ENCODE results near the gene ARID4B. TPM values are rescaled to one million over a fixed set of nuclear protein-coding genes. Genes with fewer than 3 reads are reported as not detected.

The ARID4B gene
- total RNA-seq, 2 donors from 2014 or later = 32.4 to 50.2 TPM

- DNase-seq (ENCODE audit: low spot score) = no peak
- Histone ChIP-seq H3K27me3 (replicated peaks; ENCODE audit: insufficient read depth) (no peaks in the 10 kb centered on the region), H3K36me3 (peaks cover 45% of the 10 kb centered on the region), H3K4me1 (ENCODE audit: control insufficient read depth in 1 of 2, low read depth in 2 of 2) (no peaks in the 10 kb centered on the region), H3K9me3 (no peaks in the 10 kb centered on the region), H3K27ac (no peak overlapping the region), H3K4me3 (no peak overlapping the region)
- ATAC-seq (ENCODE audit: insufficient number of reproducible peaks, low FRiP score, low read depth) = no peak
- TF ChIP-seq, protein P1, sequence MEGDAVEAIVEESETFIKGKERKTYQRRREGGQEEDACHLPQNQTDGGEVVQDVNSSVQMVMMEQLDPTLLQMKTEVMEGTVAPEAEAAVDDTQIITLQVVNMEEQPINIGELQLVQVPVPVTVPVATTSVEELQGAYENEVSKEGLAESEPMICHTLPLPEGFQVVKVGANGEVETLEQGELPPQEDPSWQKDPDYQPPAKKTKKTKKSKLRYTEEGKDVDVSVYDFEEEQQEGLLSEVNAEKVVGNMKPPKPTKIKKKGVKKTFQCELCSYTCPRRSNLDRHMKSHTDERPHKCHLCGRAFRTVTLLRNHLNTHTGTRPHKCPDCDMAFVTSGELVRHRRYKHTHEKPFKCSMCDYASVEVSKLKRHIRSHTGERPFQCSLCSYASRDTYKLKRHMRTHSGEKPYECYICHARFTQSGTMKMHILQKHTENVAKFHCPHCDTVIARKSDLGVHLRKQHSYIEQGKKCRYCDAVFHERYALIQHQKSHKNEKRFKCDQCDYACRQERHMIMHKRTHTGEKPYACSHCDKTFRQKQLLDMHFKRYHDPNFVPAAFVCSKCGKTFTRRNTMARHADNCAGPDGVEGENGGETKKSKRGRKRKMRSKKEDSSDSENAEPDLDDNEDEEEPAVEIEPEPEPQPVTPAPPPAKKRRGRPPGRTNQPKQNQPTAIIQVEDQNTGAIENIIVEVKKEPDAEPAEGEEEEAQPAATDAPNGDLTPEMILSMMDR (IDR thresholded peaks at IDR 0.05) = no peak
Observed at GRCh38 chr1:235139315-235139714, 188.7 kb downstream of the ARID4B start.

GRCh38 chr1:235138821-235139220 is 189.2 kb downstream of the ARID4B start:
- no peak overlapping the region for H3K4me3 ChIP-seq
- no peak for DNase-seq (ENCODE audit: low spot score)
- H3K36me3 ChIP-seq = peaks cover 45% of the 10 kb centered on the region
- H3K4me1 ChIP-seq (ENCODE audit: control insufficient read depth in 1 of 2, low read depth in 2 of 2) = no peaks in the 10 kb centered on the region
- no peaks in the 10 kb centered on the region for H3K9me3 ChIP-seq
- H3K27ac ChIP-seq = no peak overlapping the region
- TF ChIP-seq, protein P1 (IDR thresholded peaks at IDR 0.05) = no peak
- no peak for ATAC-seq (ENCODE audit: insufficient number of reproducible peaks, low FRiP score, low read depth)
- H3K27me3 ChIP-seq (replicated peaks; ENCODE audit: insufficient read depth) = no peaks in the 10 kb centered on the region

DNA sequence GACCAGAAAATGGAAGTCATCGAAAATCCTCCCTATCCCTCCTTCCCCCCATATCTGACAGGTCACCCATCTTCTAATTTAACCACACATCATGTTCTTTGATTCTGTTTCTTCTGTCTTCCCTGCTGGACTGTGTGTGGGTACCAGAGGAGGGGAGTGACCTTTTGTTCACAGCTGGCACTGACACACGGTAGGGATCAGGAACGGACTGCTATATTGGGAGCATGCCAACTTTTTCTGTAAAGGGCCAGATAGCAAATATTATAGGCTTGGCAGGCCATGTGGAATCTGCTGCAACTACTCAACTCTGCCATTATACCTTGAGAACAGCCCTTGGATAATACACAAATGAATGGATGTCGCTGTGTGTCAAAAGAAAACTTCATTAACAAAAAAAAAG is 191.9 kb downstream of the ARID4B start:
- no peaks in the 10 kb centered on the region for H3K9me3 ChIP-seq
- TF ChIP-seq, protein P1 (IDR thresholded peaks at IDR 0.05) = no peak
- H3K4me1 ChIP-seq (ENCODE audit: control insufficient read depth in 1 of 2, low read depth in 2 of 2) = no peaks in the 10 kb centered on the region
- DNase-seq (ENCODE audit: low spot score) = no peak
- ATAC-seq (ENCODE audit: insufficient number of reproducible peaks, low FRiP score, low read depth) = no peak
- no peak overlapping the region for H3K4me3 ChIP-seq
- no peaks in the 10 kb centered on the region for H3K27me3 ChIP-seq (replicated peaks; ENCODE audit: insufficient read depth)
- no peak overlapping the region for H3K27ac ChIP-seq
- H3K36me3 ChIP-seq = peaks cover 32% of the 10 kb centered on the region

DNA sequence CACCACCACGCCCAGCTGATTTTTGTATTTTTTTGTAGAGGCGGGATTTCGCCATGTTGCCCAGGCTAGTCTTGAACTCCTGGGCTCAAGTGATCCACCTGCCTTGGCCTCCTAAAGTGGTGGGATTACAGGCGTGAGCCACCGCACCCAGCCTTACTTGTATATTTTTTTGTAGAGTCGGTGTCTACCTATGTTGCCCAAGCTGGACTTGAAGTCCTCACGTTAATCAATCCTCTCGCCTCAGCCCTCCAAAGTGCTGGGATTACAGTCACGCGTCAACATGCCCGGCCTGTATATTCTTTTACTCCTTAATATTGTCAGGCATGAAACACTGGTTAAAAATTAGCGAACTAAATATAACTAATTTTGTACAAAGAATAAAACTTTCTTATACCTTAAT is 193.8 kb downstream of the ARID4B start:
- Histone ChIP-seq H3K36me3 (peaks cover 28% of the 10 kb centered on the region), H3K4me1 (ENCODE audit: control insufficient read depth in 1 of 2, low read depth in 2 of 2) (no peaks in the 10 kb centered on the region), H3K27ac (no peak overlapping the region), H3K27me3 (replicated peaks; ENCODE audit: insufficient read depth) (no peaks in the 10 kb centered on the region), H3K4me3 (no peak overlapping the region), H3K9me3 (no peaks in the 10 kb centered on the region)
- no peak for ATAC-seq (ENCODE audit: insufficient number of reproducible peaks, low FRiP score, low read depth)
- TF ChIP-seq, protein P1 (IDR thresholded peaks at IDR 0.05) = no peak
- no peak for DNase-seq (ENCODE audit: low spot score)

GRCh38 chr1:235133086-235133485 is 194.9 kb downstream of the ARID4B start:
- Histone ChIP-seq H3K36me3 (peaks cover 24% of the 10 kb centered on the region), H3K4me3 (no peak overlapping the region), H3K9me3 (no peaks in the 10 kb centered on the region), H3K4me1 (ENCODE audit: control insufficient read depth in 1 of 2, low read depth in 2 of 2) (no peaks in the 10 kb centered on the region), H3K27ac (no peak overlapping the region), H3K27me3 (replicated peaks; ENCODE audit: insufficient read depth) (no peaks in the 10 kb centered on the region)
- TF ChIP-seq, protein P1 (IDR thresholded peaks at IDR 0.05) = no peak
- DNase-seq (ENCODE audit: low spot score) (no peak), ATAC-seq (ENCODE audit: insufficient number of reproducible peaks, low FRiP score, low read depth) (no peak)
